NCI-H146 treated with DMSO at 0.1 percent for 48 hours (cell line): ENCODE data around the gene PRDM10.
A peak's percentile ranks its signal among the peaks of the same experiment; 100 is the strongest.
"Not testable (repeated sequence)": the region's sequence is repeated elsewhere in the genome, so short reads cannot be mapped to it uniquely, and the experiment has no call there.

Experiments
- DNase-seq: peaks from one replicate; lab custom pipeline; 2025; ENCODE audit not compliant: unreplicated experiment; lab: John Stamatoyannopoulos, UW

The PRDM10 gene

GRCh38 chr11:129975543-129975942 lies 27.1 kb downstream of the PRDM10 start:
- DNase-seq: no peak

- DNase-seq: no peak
These were observed 28.0 kb downstream of the PRDM10 start for GRCh38 chr11:129974672-129975071.

GRCh38 chr11:129974237-129974636 lies 28.4 kb downstream of the PRDM10 start:
- no peak for DNase-seq

GRCh38 chr11:129973809-129974208 lies 28.8 kb downstream of the PRDM10 start:
- no peak for DNase-seq

GRCh38 chr11:129973068-129973467 lies 29.6 kb downstream of the PRDM10 start:
- no peak for DNase-seq

- no peak for DNase-seq
These were observed 30.0 kb downstream of the PRDM10 start for GRCh38 chr11:129972611-129973010.

GRCh38 chr11:129971856-129972255 lies 30.8 kb downstream of the PRDM10 start:
- DNase-seq: not testable (repeated sequence)

- DNase-seq: no peak
These were observed 32.7 kb downstream of the PRDM10 start for GRCh38 chr11:129969920-129970319.

GRCh38 chr11:129968591-129969419 lies 33.8 kb downstream of the PRDM10 start:
- no peak for DNase-seq

- DNase-seq: no peak
These were observed 34.6 kb downstream of the PRDM10 start for GRCh38 chr11:129967996-129968395.

- no peak for DNase-seq
These were observed 37.4 kb downstream of the PRDM10 start for GRCh38 chr11:129965248-129965647.

GRCh38 chr11:129960216-129961214 lies 42.1 kb downstream of the PRDM10 start:
- no peak for DNase-seq

- DNase-seq: no peak
These were observed 42.9 kb downstream of the PRDM10 start for GRCh38 chr11:129959687-129960086.

GRCh38 chr11:129955282-129955681 lies 47.4 kb downstream of the PRDM10 start:
- no peak for DNase-seq

GRCh38 chr11:129954703-129955102 lies 47.9 kb downstream of the PRDM10 start:
- DNase-seq: not testable (repeated sequence)

- DNase-seq: no peak
These were observed 50.8 kb downstream of the PRDM10 start for GRCh38 chr11:129951866-129952262.

GRCh38 chr11:129951201-129951865 lies 51.3 kb downstream of the PRDM10 start:
- DNase-seq: peak; percentile 71

GRCh38 chr11:129950101-129951091 lies 52.2 kb downstream of the PRDM10 start:
- DNase-seq: no peak

GRCh38 chr11:129948926-129949466 lies 53.6 kb downstream of the PRDM10 start:
- DNase-seq: no peak

- no peak for DNase-seq
These were observed 55.2 kb downstream of the PRDM10 start for GRCh38 chr11:129947474-129947873.
